PFSK-1 (cell line): ENCODE data around the gene TP53.

Source experiments
- FOXP2 ChIP-seq: optimal IDR thresholded peaks from 2 replicates; pipeline ENCODE3; 2011; ENCODE audit warnings: borderline replicate concordance, control low read depth, inconsistent platforms; ENCODE audit not compliant: insufficient read depth; ENCODE audit errors: extremely low read length, extremely low read depth
- POLR2AphosphoS5 ChIP-seq: IDR thresholded peaks from 2 replicates; pipeline ENCODE4 v1.6.1; 2012; ENCODE audit warnings: low read depth, mild to moderate bottlenecking, control low read depth, low read length, moderate library complexity
- SIN3A ChIP-seq: IDR thresholded peaks from 2 replicates; pipeline ENCODE4 v1.6.1; 2012; ENCODE audit warnings: mild to moderate bottlenecking, low read length, moderate library complexity, borderline replicate concordance; ENCODE audit not compliant: insufficient read depth
- TAF1 ChIP-seq: IDR thresholded peaks from 2 replicates; pipeline ENCODE4 v1.6.1; 2012; ENCODE audit warnings: low read length, control low read depth, borderline replicate concordance; ENCODE audit not compliant: insufficient read depth
- TF ChIP-seq, protein P1 (sequence below), 2 experiments: IDR thresholded peaks; 2 replicates each; pipeline versions ENCODE4 v1.6.1 to v1.8.0; 2011 to 2012; ENCODE audit warnings: low read depth in 2 of 2, low read length in 2 of 2, control low read depth in 1 of 2, inconsistent platforms in 1 of 2, mild to moderate bottlenecking in 1 of 2, moderate library complexity in 1 of 2; ENCODE audit not compliant: insufficient read depth in 1 of 2

DNA sequence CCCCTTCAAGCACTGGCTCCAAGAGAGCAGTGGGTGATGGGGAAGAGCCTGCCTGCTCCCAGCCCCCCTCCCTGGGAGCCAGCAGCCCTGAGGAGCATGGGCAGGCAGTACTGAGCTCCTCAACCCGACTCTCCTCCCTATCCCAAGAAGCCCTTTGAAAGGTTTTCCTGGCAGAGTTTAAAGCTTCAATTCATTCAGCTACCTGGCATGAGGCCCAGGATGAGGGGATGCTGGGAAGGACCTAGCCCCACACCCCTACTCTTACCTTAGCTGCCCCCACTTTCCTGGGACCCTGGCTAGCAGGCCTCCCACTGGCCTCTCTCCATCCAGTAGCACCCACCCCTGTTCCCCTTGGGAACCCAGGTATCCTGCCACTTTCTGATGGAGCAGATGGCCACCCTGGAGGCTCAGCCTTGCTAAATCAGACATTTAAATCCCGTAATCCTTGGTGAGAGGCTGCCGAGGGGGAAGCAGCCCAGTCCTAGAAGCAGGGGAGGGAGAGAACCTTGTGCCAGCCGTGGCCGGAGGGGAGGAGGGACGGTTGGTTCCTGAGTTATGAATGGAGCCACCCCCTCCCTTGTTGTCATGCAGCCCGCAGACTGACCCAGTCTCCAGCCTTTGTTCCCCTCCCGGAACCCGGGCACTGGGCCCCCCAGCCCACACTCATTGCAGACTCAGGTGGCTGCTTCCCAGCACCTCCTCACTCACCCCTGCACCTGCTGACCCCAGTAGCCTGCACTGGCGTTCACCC, 19.5 kb downstream of the TP53 start:
- TF ChIP-seq, protein P1, sequence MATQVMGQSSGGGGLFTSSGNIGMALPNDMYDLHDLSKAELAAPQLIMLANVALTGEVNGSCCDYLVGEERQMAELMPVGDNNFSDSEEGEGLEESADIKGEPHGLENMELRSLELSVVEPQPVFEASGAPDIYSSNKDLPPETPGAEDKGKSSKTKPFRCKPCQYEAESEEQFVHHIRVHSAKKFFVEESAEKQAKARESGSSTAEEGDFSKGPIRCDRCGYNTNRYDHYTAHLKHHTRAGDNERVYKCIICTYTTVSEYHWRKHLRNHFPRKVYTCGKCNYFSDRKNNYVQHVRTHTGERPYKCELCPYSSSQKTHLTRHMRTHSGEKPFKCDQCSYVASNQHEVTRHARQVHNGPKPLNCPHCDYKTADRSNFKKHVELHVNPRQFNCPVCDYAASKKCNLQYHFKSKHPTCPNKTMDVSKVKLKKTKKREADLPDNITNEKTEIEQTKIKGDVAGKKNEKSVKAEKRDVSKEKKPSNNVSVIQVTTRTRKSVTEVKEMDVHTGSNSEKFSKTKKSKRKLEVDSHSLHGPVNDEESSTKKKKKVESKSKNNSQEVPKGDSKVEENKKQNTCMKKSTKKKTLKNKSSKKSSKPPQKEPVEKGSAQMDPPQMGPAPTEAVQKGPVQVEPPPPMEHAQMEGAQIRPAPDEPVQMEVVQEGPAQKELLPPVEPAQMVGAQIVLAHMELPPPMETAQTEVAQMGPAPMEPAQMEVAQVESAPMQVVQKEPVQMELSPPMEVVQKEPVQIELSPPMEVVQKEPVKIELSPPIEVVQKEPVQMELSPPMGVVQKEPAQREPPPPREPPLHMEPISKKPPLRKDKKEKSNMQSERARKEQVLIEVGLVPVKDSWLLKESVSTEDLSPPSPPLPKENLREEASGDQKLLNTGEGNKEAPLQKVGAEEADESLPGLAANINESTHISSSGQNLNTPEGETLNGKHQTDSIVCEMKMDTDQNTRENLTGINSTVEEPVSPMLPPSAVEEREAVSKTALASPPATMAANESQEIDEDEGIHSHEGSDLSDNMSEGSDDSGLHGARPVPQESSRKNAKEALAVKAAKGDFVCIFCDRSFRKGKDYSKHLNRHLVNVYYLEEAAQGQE (IDR thresholded peaks at IDR 0.05; ENCODE audit: insufficient read depth in 1 of 2, low read depth in 2 of 2, low read length in 2 of 2), result no peak
- TF ChIP-seq TAF1, result no peak
- TF ChIP-seq SIN3A, result no peak
- no peak; the same call in 1 of the 2 replicates for TF ChIP-seq POLR2AphosphoS5
- TF ChIP-seq FOXP2, result no peak
